CD4-positive, alpha-beta T cell treated with Interleukin-6 for 4 hours (primary cell): ENCODE results near the gene STN1.

Experiments used
- DNase-seq: peaks from one replicate; pipeline ENCODE4 v3.0.0-alpha.2; 2020; ENCODE audit warnings: mixed read lengths

STN1 gene, protein sequence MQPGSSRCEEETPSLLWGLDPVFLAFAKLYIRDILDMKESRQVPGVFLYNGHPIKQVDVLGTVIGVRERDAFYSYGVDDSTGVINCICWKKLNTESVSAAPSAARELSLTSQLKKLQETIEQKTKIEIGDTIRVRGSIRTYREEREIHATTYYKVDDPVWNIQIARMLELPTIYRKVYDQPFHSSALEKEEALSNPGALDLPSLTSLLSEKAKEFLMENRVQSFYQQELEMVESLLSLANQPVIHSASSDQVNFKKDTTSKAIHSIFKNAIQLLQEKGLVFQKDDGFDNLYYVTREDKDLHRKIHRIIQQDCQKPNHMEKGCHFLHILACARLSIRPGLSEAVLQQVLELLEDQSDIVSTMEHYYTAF

GRCh38 chr10:103918053-103918846 lies at the start of gene STN1:
Gene STN1, minus strand, starts transcription at chr10:103918184. Its CDS starts 590 bp downstream, at chr10:103917594.
- peak; percentile 96 for DNase-seq

GRCh38 chr10:103967448-103968071 lies 49.6 kb upstream of the STN1 start:
- peak; percentile 7 for DNase-seq

DNA sequence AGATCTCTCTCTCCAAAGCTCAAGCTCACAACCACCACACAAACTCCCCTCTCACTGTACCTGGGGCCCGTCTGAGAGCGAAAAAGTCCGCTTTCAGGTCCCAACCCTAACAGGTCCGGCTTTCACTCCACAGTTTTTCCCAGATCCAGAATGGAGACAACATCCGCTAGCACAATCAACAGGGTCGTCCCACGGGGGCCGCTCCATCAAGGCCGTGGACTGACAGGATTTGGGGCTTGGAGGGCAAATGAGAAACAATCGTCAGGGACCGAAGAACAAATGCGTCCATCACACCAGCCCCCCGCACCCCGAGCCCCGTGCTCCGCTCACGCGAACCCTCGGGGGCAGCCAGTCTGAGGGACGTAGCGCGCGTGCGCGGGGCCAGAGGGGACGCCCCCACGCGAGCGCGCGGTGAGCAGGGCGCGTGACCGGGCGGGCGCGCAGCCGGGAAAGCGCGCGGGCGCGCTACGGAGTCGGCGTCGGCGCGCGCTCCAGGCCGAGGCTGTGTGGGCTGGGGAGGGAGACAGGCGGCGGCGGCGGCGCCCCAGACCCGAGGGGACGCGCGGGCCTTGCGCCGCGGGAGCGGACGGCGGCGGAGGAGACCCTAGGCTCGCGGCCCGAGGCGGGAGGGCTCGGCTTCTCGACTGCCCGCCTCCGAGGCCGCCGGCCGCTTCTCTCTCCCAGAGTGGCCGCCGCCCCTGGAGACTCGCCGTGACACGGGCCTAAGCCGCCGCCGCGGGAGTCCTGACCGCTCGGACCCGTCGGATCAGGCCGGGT lies 48.9 kb upstream of the STN1 start, which contains the start of gene SLK:
Gene SLK (plus strand): TSS at position 470 of the 777 bp plus-strand sequence. CDS start 606 bp downstream, outside the sequence.
- peak; percentile 84 for DNase-seq

- no peak for DNase-seq
These were observed 42.1 kb upstream of the STN1 start for GRCh38 chr10:103960103-103960502.

GRCh38 chr10:103958996-103959395 lies 41.0 kb upstream of the STN1 start:
- no peak for DNase-seq

- no peak for DNase-seq
These were observed 36.6 kb upstream of the STN1 start for GRCh38 chr10:103954543-103954942.

- DNase-seq: no peak
These were observed 34.0 kb upstream of the STN1 start for GRCh38 chr10:103951942-103952341.

- DNase-seq: no peak
These were observed 33.2 kb upstream of the STN1 start for GRCh38 chr10:103951183-103951582.

DNA sequence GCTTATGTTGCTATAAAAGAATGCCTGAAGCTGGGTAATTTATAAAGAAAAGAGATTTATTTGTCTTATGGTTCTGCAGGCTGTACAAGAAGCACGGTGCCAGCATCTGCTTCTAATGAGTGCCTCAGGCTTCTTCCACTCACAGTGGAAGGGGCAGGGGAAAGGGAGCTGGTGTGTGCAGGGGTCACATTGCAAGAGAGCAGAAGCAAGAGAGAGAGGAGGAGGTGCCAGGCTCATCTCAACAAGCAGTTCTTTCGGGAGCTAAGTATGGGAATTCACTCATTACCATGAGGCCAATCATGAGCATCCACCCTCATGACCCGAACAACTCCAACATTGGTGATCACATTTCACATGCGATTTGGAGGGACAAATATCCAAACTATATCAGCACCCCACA lies 31.7 kb upstream of the STN1 start:
- no peak for DNase-seq

DNA sequence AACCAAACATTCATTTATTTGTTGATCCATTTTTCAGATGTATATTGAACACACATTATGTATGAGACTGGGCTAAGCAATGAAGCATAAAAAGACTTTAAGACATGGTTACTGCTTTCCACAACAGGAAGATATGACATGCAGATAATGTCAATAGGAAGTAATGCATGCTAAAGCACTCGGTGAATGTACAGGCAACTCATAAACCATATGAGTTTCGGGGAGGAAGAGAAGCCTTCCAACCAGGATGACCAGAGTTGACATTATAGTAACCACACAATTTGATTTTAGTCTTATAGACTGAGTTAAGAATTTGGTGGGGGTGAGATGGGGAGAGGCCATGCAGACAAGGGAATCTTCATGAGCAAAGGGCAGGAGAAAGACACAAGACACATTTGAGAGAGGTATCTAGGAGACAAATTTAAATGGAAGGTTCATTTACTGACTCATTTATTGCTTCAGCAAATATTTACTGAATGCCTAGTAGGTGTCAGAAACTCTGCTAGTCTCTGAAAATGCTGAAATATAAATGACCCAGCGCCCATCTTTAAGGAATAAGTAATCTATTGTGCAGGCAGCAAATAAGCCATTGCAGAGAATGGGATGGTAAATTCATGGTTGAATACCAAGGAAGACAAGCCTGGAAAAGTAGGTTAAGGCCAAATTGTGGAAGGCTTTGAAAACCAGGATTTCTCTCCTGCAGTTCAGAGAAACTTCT lies 30.0 kb upstream of the STN1 start:
- no peak for DNase-seq

DNA sequence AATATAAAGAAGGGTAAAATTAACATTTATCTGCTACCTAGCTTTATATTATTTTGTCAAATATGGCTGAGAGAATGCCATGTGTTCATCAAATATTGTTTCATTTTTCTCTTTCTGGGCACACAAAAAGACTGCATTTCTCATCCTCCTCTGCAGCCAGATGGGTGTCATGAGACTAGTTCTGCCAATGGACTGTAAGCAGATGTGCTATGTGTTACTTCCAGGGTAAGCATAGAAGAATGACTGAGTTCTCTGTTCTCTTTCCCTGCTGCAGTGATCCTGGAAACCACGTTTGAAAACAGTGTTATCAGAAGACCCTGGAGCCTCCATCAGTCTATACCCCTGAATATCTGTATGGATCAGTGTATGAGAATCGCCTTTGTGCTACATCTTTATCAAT lies 24.9 kb upstream of the STN1 start:
- no peak for DNase-seq

- no peak for DNase-seq
These were observed 23.8 kb upstream of the STN1 start for GRCh38 chr10:103941801-103942200.

- no peak for DNase-seq
These were observed 21.5 kb upstream of the STN1 start for GRCh38 chr10:103939522-103939921.

- no peak for DNase-seq
These were observed 18.0 kb upstream of the STN1 start for GRCh38 chr10:103936022-103936421.

- DNase-seq: no peak
These were observed 16.3 kb upstream of the STN1 start for GRCh38 chr10:103934308-103934707.

GRCh38 chr10:103933557-103934121 lies 15.7 kb upstream of the STN1 start:
- DNase-seq: no peak

- no peak for DNase-seq
These were observed 15.0 kb upstream of the STN1 start for GRCh38 chr10:103932971-103933370.

GRCh38 chr10:103932271-103932670 lies 14.3 kb upstream of the STN1 start:
- DNase-seq: no peak

- no peak for DNase-seq
These were observed 13.6 kb upstream of the STN1 start for GRCh38 chr10:103931603-103932002.

DNA sequence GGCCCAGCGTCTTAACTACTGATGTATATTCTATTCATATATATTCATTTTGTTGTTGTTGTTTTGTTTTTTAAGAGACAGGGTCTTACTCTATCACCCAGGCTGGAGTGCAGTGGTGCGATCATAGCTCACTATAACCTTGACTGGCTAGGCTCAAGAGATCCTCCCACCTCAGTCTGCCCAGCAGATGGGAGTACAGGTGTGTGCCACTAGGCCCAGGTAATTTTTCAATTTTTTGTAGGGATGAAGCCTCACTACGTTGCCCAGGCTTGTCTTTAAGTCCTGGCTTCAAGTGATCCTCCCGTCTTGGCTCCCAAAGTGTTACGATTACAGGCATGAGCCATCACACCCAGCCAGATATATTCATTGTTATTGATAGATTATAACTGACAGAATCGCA lies 12.9 kb upstream of the STN1 start:
- DNase-seq: no peak

GRCh38 chr10:103930449-103930848 lies 12.5 kb upstream of the STN1 start:
- DNase-seq: no peak
